Gastrocnemius medialis (tissue), 4 donors: ENCODE data around the gene CSAG3.
"Not testable (repeated sequence)": the region's sequence is repeated elsewhere in the genome, so short reads cannot be mapped to it uniquely, and the experiment has no call there.

Experiments used
- CTCF ChIP-seq, 5 experiments: fragments of 450-650 bp in 3 of 5; fragments of 200-600 bp in 2 of 5; sonication (generic) in 2 of 5; IDR thresholded peaks in 4 of 5; conservative IDR thresholded peaks in 1 of 5; 1 replicate in 4 of 5; 2 replicates in 1 of 5; pipeline ENCODE4 v1.5.1; 2016 to 2019; ENCODE audit warnings: antibody characterized with exemption in 5 of 5, mild to moderate bottlenecking in 3 of 5, moderate library complexity in 3 of 5
- POLR2A ChIP-seq, 2 donors: fragments of 450-650 bp; IDR thresholded peaks; one replicate each; pipeline ENCODE4 v1.6.1; 2017; ENCODE audit warnings: antibody characterized with exemption in 2 of 2, mild to moderate bottlenecking in 2 of 2, moderate library complexity in 2 of 2

- TF ChIP-seq POLR2A (IDR thresholded peaks at IDR 0.05); CTCF (IDR thresholded peaks at IDR 0.05 in 4 of 5, conservative IDR thresholded peaks at IDR 0.05 in 1 of 5): not testable (repeated sequence)
Measured at GRCh38 chrX:152769549-152770289, 10.7 kb downstream of the CSAG3 start, which contains the start of gene MAGEA6.
